Progenitor cell of endocrine pancreas (in vitro differentiated cells): ENCODE results near the gene SUB1. TPM values are rescaled to one million over a fixed set of nuclear protein-coding genes. Genes with fewer than 3 reads are reported as not detected.

Source experiments
- DNase-seq: peaks from one replicate; pipeline ENCODE4 v3.0.0; 2021; ENCODE audit warnings: low spot score; ENCODE audit not compliant: unreplicated experiment
- H3K27ac Mint-ChIP-seq: 2 replicates; pipeline ENCODE4 v1.8.0; 2021; ENCODE audit warnings: mild to moderate bottlenecking, moderate library complexity, mixed read lengths
- H3K27me3 Mint-ChIP-seq: 2 replicates; pipeline ENCODE4 v1.8.0; 2021; ENCODE audit warnings: mixed read lengths
- H3K36me3 Mint-ChIP-seq: 2 replicates; pipeline ENCODE4 v1.8.0; 2022; ENCODE audit warnings: mixed read lengths; ENCODE audit not compliant: insufficient read depth
- H3K4me1 Mint-ChIP-seq: 2 replicates; pipeline ENCODE4 v1.8.0; 2021; ENCODE audit warnings: low read depth, mixed read lengths
- H3K4me3 Mint-ChIP-seq: 2 replicates; pipeline ENCODE4 v1.8.0; 2021; ENCODE audit warnings: low read depth, mild to moderate bottlenecking, moderate library complexity, mixed read lengths
- H3K9me3 Mint-ChIP-seq: 2 replicates; pipeline ENCODE4 v1.8.0; 2021; ENCODE audit warnings: low read depth, mixed read lengths
- CTCF ChIP-seq: fragments of 200-600 bp; sonication (generic); IDR thresholded peaks from one replicate; pipeline ENCODE4 v1.5.0; 2021; ENCODE audit warnings: antibody characterized with exemption, mild to moderate bottlenecking; ENCODE audit not compliant: unreplicated experiment
- total RNA-seq: library from RNA; stranded (reverse); gene quantifications from 2 replicates; pipeline ENCODE4 v1.2.1, GENCODE V29; 2021

SUB1 gene
- total RNA-seq, 1 donor from 2014 or later, result 211 TPM

- DNase-seq, result no peak
- no peaks in the 10 kb centered on the region for H3K27me3 Mint-ChIP-seq
- no peak for TF ChIP-seq CTCF
- H3K27ac Mint-ChIP-seq, result no peak overlapping the region
- H3K36me3 Mint-ChIP-seq, result no peaks in the 10 kb centered on the region
- no peak overlapping the region for H3K4me3 Mint-ChIP-seq
- no peaks in the 10 kb centered on the region for H3K4me1 Mint-ChIP-seq
- H3K9me3 Mint-ChIP-seq, result no peaks in the 10 kb centered on the region
Observed at GRCh38 chr5:32541241-32541640, 44.1 kb upstream of the SUB1 start.

DNA sequence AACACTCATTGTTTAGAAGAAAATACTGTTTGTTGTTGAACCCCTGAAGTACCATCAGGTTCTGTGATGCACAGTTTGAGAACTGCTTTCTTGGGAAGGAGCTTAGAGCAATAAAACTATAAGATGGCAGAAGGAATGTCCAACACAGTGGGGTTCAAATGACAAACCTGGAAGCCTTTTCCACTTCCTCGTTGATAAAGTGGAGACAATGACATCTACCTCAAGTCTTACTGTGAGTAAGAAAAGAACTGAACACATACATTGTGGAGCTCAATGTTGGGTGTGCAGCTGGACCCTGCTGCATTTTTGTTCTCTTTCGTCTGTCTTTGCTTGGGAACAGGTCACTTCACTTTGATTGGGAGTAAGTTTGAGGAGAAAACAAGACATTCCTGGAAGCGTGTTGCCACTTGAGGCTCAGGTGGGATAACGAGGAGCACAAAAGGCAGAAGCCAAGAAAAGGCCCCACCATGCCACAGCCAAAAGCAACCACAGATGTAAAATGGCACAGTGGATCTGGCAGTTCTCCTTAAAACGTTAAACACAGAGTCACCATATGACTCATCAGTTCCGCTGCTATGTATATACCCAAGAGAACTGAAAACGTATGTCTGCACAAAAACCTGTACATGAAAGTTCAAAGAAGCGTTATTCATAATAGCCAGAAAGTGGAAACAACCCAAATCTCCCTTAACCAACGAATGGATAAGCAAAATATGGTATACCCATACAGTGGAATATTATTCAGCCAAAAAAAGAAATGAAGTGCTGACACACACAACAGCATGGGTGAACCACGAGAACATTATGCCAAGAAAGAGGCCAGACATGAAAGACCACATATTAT, 42.9 kb upstream of the SUB1 start:
- TF ChIP-seq CTCF, result no peak
- Mint-ChIP-seq H3K27me3 (no peaks in the 10 kb centered on the region), H3K4me1 (no peaks in the 10 kb centered on the region), H3K36me3 (no peaks in the 10 kb centered on the region), H3K9me3 (no peaks in the 10 kb centered on the region), H3K4me3 (no peak overlapping the region), H3K27ac (no peak overlapping the region)
- no peak for DNase-seq

DNA sequence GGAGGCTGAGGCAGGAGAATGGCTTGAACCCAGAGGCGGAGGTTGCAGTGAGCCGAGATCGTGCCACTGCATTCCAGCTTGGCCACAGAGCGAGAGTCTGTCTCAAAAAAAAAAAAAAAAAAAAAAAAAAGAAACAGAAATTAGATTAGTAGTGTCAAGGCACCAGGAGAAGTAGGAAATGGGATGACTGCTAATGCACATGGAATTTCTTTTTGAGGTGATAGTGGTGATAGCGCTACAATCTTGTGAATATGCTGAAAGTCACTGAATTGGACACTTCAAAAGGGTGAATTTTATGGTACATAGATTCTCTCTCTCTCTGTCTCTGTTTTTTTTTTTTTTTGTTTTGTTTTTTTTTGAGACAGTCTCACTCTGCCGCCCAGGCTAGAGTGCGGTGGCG, 42.1 kb upstream of the SUB1 start:
- no peak for TF ChIP-seq CTCF

DNA sequence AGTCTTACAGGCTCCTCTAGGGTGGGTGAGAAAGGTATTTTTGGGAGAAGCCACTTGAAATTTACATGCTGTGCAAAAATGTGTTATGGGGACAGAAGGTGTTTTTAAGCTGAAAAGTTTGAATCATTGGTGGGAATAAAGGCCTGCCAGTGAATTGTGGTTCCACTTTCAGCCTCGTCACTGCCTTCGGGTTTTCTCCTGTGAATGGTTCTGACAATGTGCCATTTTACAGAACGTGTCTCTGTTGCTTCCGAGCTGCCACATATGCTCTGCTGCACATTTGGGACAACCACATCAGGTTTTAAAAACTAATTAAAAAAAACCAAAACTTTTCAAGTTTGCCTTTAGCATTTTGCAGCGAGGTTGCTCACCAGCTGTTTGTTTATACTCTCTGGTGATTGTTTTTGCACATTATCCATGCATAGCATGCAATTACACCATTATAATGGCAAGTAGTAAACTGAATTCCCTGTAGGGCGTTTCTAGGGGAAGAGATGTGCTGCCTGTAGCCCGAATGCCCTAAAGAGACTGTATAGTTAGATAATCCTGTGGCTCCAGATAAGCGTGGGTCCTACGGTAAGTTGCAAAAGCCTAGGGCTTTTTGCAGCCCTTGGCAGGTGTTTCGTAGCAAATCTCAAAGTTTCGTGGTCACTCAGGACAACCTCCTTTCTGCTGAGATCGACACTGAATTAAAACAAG, 40.1 kb upstream of the SUB1 start:
- Mint-ChIP-seq H3K36me3 (no peaks in the 10 kb centered on the region), H3K27ac (no peak overlapping the region), H3K4me3 (no peak overlapping the region), H3K9me3 (no peaks in the 10 kb centered on the region), H3K4me1 (no peaks in the 10 kb centered on the region), H3K27me3 (no peaks in the 10 kb centered on the region)
- no peak for TF ChIP-seq CTCF
- DNase-seq, result no peak

More for the DNA sequence above, 42.1 kb upstream of the SUB1 start:
- Mint-ChIP-seq H3K27me3 (no peaks in the 10 kb centered on the region), H3K4me1 (no peaks in the 10 kb centered on the region), H3K36me3 (no peaks in the 10 kb centered on the region), H3K27ac (no peak overlapping the region), H3K4me3 (no peak overlapping the region), H3K9me3 (no peaks in the 10 kb centered on the region)
- DNase-seq, result no peak

- Mint-ChIP-seq H3K27me3 (no peaks in the 10 kb centered on the region), H3K36me3 (no peaks in the 10 kb centered on the region), H3K4me3 (no peak overlapping the region), H3K27ac (no peak overlapping the region), H3K4me1 (no peaks in the 10 kb centered on the region), H3K9me3 (peaks cover 4% of the 10 kb centered on the region)
- no peak for DNase-seq
- TF ChIP-seq CTCF, result no peak
Observed at GRCh38 chr5:32551194-32551593, 34.2 kb upstream of the SUB1 start.
